GM19468 (cell line): Measurements from ENCODE around the gene C8G.

Source experiments
- ATAC-seq: cut with Tn5 transposase; IDR thresholded peaks from one replicate; pipeline ENCODE4 v1.9.1; 2021; ENCODE audit warnings: mild to moderate bottlenecking, moderate library complexity, moderate number of reproducible peaks; ENCODE audit not compliant: unreplicated experiment; ENCODE audit errors: extremely low read depth

C8G gene

DNA sequence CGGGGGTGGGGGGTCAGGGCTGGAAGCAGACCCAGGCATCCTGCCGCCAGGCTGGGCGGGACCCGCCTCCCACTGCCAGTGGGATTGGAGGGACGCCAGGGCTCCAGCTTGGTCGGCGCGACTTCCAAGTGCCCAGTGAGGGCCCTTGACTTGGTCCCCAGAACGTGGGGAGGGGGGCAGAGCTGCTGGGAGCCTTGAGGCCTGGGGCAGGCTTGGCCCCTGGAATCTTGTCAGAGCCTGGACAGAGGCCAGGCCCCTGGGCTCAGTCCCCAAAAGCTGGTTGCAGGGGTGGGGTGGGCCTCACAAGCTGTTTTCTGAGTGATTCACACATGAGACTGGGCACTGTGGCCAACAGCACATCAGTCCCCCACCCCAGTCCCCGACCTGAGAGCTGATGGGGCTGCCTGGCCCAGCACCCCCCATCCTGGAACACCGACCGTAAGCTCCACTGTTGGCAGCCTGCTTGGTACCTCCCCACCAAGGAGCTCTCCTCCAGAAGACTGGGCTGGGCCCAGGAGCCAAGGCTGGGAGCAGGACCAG lies 50.8 kb downstream of the C8G start:
- no peak for ATAC-seq
